PC-9 (cell line): ENCODE data around the gene RDH16.

Experiments
- CTCF ChIP-seq: fragments of 200-600 bp; sonication (generic); conservative IDR thresholded peaks from 2 replicates; pipeline ENCODE4 v1.6.1; 2017; ENCODE audit warnings: mixed run types, antibody characterized with exemption, mild to moderate bottlenecking, moderate library complexity
- EZH2 ChIP-seq: fragments of 200-600 bp; sonication (generic); IDR thresholded peaks from 2 replicates; pipeline ENCODE4 v1.8.0; 2017; ENCODE audit warnings: antibody characterized with exemption, low read depth

- TF ChIP-seq EZH2 (no peak), CTCF (no peak)
These were observed 43.0 kb upstream of the RDH16 start for GRCh38 chr12:57000393-57000792.
